Measurements from ENCODE around the gene GCNT3. TPM values are rescaled to one million over a fixed set of nuclear protein-coding genes. Genes with fewer than 3 reads are reported as not detected.

Gene GCNT3
- total RNA-seq, 1 donor from 2014 or later = under 0.01 TPM

Small RNA genes lying within 50 kb of the gene (small RNA-seq; reads per million reads assigned to genes)
- not detected for gene RNA5SP396 (ENCODE audit: low replicate concordance)

Other genes starting within 250 kb of the GCNT3 start
- 13.8 TPM for gene MYO1E, start 238.9 kb upstream of the GCNT3 start, total RNA-seq
- gene FAM81A, start 173.6 kb upstream of the GCNT3 start, total RNA-seq = 51.1 TPM
- 19.4 TPM for gene GTF2A2, start 45.7 kb downstream of the GCNT3 start, total RNA-seq
- gene BNIP2, start 77.5 kb downstream of the GCNT3 start, total RNA-seq = 52.1 TPM